Loucy (cell line): ENCODE results near the gene BCKDHB.

ENCODE experiments used
- EZH2phosphoT487 ChIP-seq: fragments of 200-600 bp; IDR thresholded peaks from 2 replicates; pipeline ENCODE4 v1.6.1; 2018; ENCODE audit warnings: antibody characterized with exemption, mild to moderate bottlenecking, moderate library complexity, borderline replicate concordance
- TF ChIP-seq, protein P1 (sequence below): fragments of 200-600 bp; sonication (generic); conservative IDR thresholded peaks from 2 replicates; pipeline ENCODE4 v1.5.1; 2014; ENCODE audit warnings: mild to moderate bottlenecking, antibody characterized with exemption, low read length

DNA sequence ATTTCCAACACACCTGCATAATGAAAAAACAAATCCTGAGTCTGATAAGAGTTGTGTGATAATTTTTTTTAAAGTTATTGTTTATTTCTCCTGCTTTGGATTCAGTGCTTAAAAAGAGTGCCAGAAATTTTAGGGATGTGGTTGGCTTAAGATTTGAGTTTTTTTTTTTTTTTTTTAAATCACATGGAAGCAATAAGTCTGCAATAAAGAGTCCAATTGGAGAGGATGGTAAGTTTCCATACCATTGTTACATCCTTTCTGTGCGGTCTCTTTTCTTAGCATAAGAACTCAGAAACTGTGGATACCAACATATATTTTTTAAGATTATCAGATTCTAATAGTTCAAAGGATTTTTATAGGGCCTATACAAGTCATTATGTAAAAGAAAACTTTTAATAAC is 171.0 kb downstream of the BCKDHB start:
- TF ChIP-seq, protein P1, sequence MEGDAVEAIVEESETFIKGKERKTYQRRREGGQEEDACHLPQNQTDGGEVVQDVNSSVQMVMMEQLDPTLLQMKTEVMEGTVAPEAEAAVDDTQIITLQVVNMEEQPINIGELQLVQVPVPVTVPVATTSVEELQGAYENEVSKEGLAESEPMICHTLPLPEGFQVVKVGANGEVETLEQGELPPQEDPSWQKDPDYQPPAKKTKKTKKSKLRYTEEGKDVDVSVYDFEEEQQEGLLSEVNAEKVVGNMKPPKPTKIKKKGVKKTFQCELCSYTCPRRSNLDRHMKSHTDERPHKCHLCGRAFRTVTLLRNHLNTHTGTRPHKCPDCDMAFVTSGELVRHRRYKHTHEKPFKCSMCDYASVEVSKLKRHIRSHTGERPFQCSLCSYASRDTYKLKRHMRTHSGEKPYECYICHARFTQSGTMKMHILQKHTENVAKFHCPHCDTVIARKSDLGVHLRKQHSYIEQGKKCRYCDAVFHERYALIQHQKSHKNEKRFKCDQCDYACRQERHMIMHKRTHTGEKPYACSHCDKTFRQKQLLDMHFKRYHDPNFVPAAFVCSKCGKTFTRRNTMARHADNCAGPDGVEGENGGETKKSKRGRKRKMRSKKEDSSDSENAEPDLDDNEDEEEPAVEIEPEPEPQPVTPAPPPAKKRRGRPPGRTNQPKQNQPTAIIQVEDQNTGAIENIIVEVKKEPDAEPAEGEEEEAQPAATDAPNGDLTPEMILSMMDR: no peak
- TF ChIP-seq EZH2phosphoT487: no peak
